Neural cell (in vitro differentiated cells): ENCODE results near the gene CSF2RB. TPM values are rescaled to one million over a fixed set of nuclear protein-coding genes. Genes with fewer than 3 reads are reported as not detected.

Experiments
- H2AFZ ChIP-seq: fragments of 200-600, 300-800 bp; sonication (generic), shearing (Covaris generic); 2 replicates; pipeline ENCODE4 v1.6.0; 2014; ENCODE audit warnings: low read depth, mild to moderate bottlenecking, antibody characterized with exemption, low read length, moderate library complexity
- H3F3A ChIP-seq: fragments of 200-600 bp; shearing (Covaris generic); 2 replicates; pipeline ENCODE4 v1.6.1; 2016; ENCODE audit warnings: mild to moderate bottlenecking, moderate library complexity, mixed read lengths, antibody characterized with exemption, low read length; ENCODE audit not compliant: insufficient read depth, poor library complexity, severe bottlenecking
- H3K27ac ChIP-seq: fragments of 200-600, 300-800 bp; sonication (generic), shearing (Covaris generic); 2 replicates; pipeline ENCODE4 v1.5.1; 2014; ENCODE audit warnings: mild to moderate bottlenecking, low read length, moderate library complexity
- H3K27me3 ChIP-seq: fragments of 300-800, 200-600 bp; sonication (generic), shearing (Covaris generic); 2 replicates; pipeline ENCODE4 v1.6.0; 2014; ENCODE audit warnings: mild to moderate bottlenecking, low read depth, low read length, moderate library complexity; ENCODE audit not compliant: insufficient read depth
- H3K36me3 ChIP-seq: fragments of 300-800, 200-600 bp; sonication (generic), shearing (Covaris generic); 2 replicates; pipeline ENCODE4 v1.5.1; 2014; ENCODE audit warnings: mild to moderate bottlenecking, antibody characterized with exemption, low read length, moderate library complexity; ENCODE audit not compliant: insufficient read depth
- H3K4me2 ChIP-seq: fragments of 300-800, 200-600 bp; sonication (generic), shearing (Covaris generic); 2 replicates; pipeline ENCODE4 v1.6.0; 2014; ENCODE audit warnings: mild to moderate bottlenecking, low read length
- H3K4me3 ChIP-seq: fragments of 300-800, 200-600 bp; sonication (generic), shearing (Covaris generic); 2 replicates; pipeline ENCODE4 v1.5.1; 2014; ENCODE audit warnings: mild to moderate bottlenecking, low read length, moderate library complexity
- H3K79me2 ChIP-seq: fragments of 200-600 bp; shearing (Covaris generic); replicated peaks from 2 replicates; pipeline ENCODE4 v1.6.0; 2014; ENCODE audit warnings: mild to moderate bottlenecking, low read length, moderate library complexity; ENCODE audit not compliant: insufficient read depth
- H3K9ac ChIP-seq: fragments of 300-800, 200-600 bp; sonication (generic), shearing (Covaris generic); 2 replicates; pipeline ENCODE4 v1.6.1; 2016; ENCODE audit warnings: mild to moderate bottlenecking, low read length, mixed read lengths
- H3K9me2 ChIP-seq: fragments of 200-600 bp; shearing (Covaris generic); 2 replicates; pipeline ENCODE4 v1.6.1; 2016; ENCODE audit warnings: mild to moderate bottlenecking, low read length, mixed read lengths; ENCODE audit not compliant: insufficient read depth
- H3K9me3 ChIP-seq: fragments of 200-600, 300-800 bp; sonication (generic), shearing (Covaris generic); 2 replicates; pipeline ENCODE4 v1.6.1; 2016; ENCODE audit warnings: mild to moderate bottlenecking, mixed run types, low read length, moderate library complexity, mixed read lengths
- H4K20me1 ChIP-seq: fragments of 200-600 bp; shearing (Covaris generic); 2 replicates; pipeline ENCODE4 v1.6.1; 2016; ENCODE audit warnings: mild to moderate bottlenecking, mixed run types; ENCODE audit not compliant: insufficient read depth
- EP300 ChIP-seq: fragments of 450-650 bp; conservative IDR thresholded peaks from 2 replicates; pipeline ENCODE4 v1.6.1; 2014; ENCODE audit warnings: antibody characterized with exemption, mild to moderate bottlenecking, moderate library complexity; ENCODE audit not compliant: poor library complexity, severe bottlenecking
- EZH2 ChIP-seq: fragments of 200-600, 300-800 bp; shearing (Covaris generic), sonication (generic); IDR thresholded peaks from 2 replicates; pipeline ENCODE4 v1.6.1; 2014; ENCODE audit warnings: antibody characterized with exemption, low read length, borderline replicate concordance, mild to moderate bottlenecking; ENCODE audit not compliant: insufficient read depth, poor library complexity, severe bottlenecking
- MXI1 ChIP-seq: fragments of 450-650 bp; conservative IDR thresholded peaks from 2 replicates; pipeline ENCODE4 v1.6.1; 2014; ENCODE audit warnings: antibody characterized with exemption, mild to moderate bottlenecking; ENCODE audit not compliant: poor library complexity, severe bottlenecking
- POLR2AphosphoS5 ChIP-seq: IDR thresholded peaks from 2 replicates; pipeline ENCODE4 v1.6.1; 2012
- RAD21 ChIP-seq: fragments of 450-650 bp; conservative IDR thresholded peaks from 2 replicates; pipeline ENCODE4 v1.6.1; 2014; ENCODE audit warnings: antibody characterized with exemption, mild to moderate bottlenecking, moderate library complexity
- SMC3 ChIP-seq: fragments of 450-650 bp; conservative IDR thresholded peaks from 2 replicates; pipeline ENCODE4 v1.6.1; 2014; ENCODE audit warnings: antibody characterized with exemption, mild to moderate bottlenecking, moderate library complexity; ENCODE audit not compliant: poor library complexity
- TAF1 ChIP-seq: IDR thresholded peaks from 2 replicates; pipeline ENCODE4 v1.6.1; 2012; ENCODE audit warnings: low read depth
- polyA plus RNA-seq: library from polyadenylated mRNA; depleted of rRNA; stranded (reverse); fragments of >200 nt; gene quantifications from 2 replicates; pipeline ENCODE4 v1.2.3, GENCODE V29; 2014
- TF ChIP-seq, protein P1 (sequence below): fragments of 450-650 bp; IDR thresholded peaks from 2 replicates; pipeline ENCODE4 v1.5.1; 2014; ENCODE audit warnings: antibody characterized with exemption, mild to moderate bottlenecking, moderate library complexity; ENCODE audit not compliant: poor library complexity, severe bottlenecking
- TF ChIP-seq, protein P2 (sequence below): IDR thresholded peaks from 2 replicates; pipeline ENCODE4 v1.6.1; 2012; ENCODE audit warnings: borderline replicate concordance

CSF2RB gene
- polyA plus RNA-seq, 1 donor from 2014 or later = not detected

GRCh38 chr22:36954251-36955014 lies 41.0 kb downstream of the CSF2RB start:
- Histone ChIP-seq H3K27me3 (no peaks in the 10 kb centered on the region), H3K9me3 (no peaks in the 10 kb centered on the region), H3F3A (no peaks in the 10 kb centered on the region), H3K4me3 (no peak overlapping the region), H4K20me1 (no peaks in the 10 kb centered on the region), H3K79me2 (no peaks in the 10 kb centered on the region), H3K4me2 (no peak overlapping the region), H2AFZ (no peak overlapping the region), H3K36me3 (no peaks in the 10 kb centered on the region), H3K9me2 (no peaks in the 10 kb centered on the region), H3K27ac (no peak overlapping the region), H3K9ac (no peak overlapping the region)
- TF ChIP-seq TAF1 = no peak
- no peak for TF ChIP-seq POLR2AphosphoS5
- no peak for TF ChIP-seq EZH2
- no peak for TF ChIP-seq SMC3
- no peak for TF ChIP-seq RAD21
- TF ChIP-seq, protein P1, sequence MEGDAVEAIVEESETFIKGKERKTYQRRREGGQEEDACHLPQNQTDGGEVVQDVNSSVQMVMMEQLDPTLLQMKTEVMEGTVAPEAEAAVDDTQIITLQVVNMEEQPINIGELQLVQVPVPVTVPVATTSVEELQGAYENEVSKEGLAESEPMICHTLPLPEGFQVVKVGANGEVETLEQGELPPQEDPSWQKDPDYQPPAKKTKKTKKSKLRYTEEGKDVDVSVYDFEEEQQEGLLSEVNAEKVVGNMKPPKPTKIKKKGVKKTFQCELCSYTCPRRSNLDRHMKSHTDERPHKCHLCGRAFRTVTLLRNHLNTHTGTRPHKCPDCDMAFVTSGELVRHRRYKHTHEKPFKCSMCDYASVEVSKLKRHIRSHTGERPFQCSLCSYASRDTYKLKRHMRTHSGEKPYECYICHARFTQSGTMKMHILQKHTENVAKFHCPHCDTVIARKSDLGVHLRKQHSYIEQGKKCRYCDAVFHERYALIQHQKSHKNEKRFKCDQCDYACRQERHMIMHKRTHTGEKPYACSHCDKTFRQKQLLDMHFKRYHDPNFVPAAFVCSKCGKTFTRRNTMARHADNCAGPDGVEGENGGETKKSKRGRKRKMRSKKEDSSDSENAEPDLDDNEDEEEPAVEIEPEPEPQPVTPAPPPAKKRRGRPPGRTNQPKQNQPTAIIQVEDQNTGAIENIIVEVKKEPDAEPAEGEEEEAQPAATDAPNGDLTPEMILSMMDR = no peak
- TF ChIP-seq EP300 = no peak
- no peak for TF ChIP-seq MXI1
- TF ChIP-seq, protein P2, sequence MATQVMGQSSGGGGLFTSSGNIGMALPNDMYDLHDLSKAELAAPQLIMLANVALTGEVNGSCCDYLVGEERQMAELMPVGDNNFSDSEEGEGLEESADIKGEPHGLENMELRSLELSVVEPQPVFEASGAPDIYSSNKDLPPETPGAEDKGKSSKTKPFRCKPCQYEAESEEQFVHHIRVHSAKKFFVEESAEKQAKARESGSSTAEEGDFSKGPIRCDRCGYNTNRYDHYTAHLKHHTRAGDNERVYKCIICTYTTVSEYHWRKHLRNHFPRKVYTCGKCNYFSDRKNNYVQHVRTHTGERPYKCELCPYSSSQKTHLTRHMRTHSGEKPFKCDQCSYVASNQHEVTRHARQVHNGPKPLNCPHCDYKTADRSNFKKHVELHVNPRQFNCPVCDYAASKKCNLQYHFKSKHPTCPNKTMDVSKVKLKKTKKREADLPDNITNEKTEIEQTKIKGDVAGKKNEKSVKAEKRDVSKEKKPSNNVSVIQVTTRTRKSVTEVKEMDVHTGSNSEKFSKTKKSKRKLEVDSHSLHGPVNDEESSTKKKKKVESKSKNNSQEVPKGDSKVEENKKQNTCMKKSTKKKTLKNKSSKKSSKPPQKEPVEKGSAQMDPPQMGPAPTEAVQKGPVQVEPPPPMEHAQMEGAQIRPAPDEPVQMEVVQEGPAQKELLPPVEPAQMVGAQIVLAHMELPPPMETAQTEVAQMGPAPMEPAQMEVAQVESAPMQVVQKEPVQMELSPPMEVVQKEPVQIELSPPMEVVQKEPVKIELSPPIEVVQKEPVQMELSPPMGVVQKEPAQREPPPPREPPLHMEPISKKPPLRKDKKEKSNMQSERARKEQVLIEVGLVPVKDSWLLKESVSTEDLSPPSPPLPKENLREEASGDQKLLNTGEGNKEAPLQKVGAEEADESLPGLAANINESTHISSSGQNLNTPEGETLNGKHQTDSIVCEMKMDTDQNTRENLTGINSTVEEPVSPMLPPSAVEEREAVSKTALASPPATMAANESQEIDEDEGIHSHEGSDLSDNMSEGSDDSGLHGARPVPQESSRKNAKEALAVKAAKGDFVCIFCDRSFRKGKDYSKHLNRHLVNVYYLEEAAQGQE = no peak

GRCh38 chr22:36955691-36956090 lies 42.3 kb downstream of the CSF2RB start:
- no peaks in the 10 kb centered on the region for H3F3A ChIP-seq
- no peaks in the 10 kb centered on the region for H3K36me3 ChIP-seq
- H3K9ac ChIP-seq = no peak overlapping the region
- TF ChIP-seq SMC3 = no peak
- TF ChIP-seq, protein P1 = no peak
- TF ChIP-seq MXI1 = no peak
- TF ChIP-seq EP300 = no peak
- TF ChIP-seq POLR2AphosphoS5 = no peak
- TF ChIP-seq EZH2 = no peak
- TF ChIP-seq TAF1 = no peak
- TF ChIP-seq RAD21 = no peak
- TF ChIP-seq, protein P2 = no peak
- H3K79me2 ChIP-seq = no peaks in the 10 kb centered on the region
- H3K9me3 ChIP-seq = no peaks in the 10 kb centered on the region
- H3K27ac ChIP-seq = no peak overlapping the region
- no peak overlapping the region for H2AFZ ChIP-seq
- H4K20me1 ChIP-seq = no peaks in the 10 kb centered on the region
- no peak overlapping the region for H3K4me3 ChIP-seq
- H3K27me3 ChIP-seq = no peaks in the 10 kb centered on the region
- no peak overlapping the region for H3K4me2 ChIP-seq
- no peaks in the 10 kb centered on the region for H3K9me2 ChIP-seq
